Activated naive CD4-positive, alpha-beta T cell treated with Interleukin-2 at 50 U/mL for 16 hours (primary cell): Measurements from ENCODE around the gene MYT1.
"Not testable (repeated sequence)": the region's sequence is repeated elsewhere in the genome, so short reads cannot be mapped to it uniquely, and the experiment has no call there.

Source experiments
- DNase-seq: peaks from one replicate; pipeline ENCODE4 v3.0.0-alpha.2; 2020

The MYT1 gene

GRCh38 chr20:64164123-64164836 lies at the start of gene MYT1:
MYT1 (plus strand) TSS chr20:64164452; CDS start chr20:64198862, 34,410 bp downstream.
- no peak for DNase-seq

- DNase-seq = no peak
Measured at GRCh38 chr20:64115171-64115911, 48.9 kb upstream of the MYT1 start.

DNA sequence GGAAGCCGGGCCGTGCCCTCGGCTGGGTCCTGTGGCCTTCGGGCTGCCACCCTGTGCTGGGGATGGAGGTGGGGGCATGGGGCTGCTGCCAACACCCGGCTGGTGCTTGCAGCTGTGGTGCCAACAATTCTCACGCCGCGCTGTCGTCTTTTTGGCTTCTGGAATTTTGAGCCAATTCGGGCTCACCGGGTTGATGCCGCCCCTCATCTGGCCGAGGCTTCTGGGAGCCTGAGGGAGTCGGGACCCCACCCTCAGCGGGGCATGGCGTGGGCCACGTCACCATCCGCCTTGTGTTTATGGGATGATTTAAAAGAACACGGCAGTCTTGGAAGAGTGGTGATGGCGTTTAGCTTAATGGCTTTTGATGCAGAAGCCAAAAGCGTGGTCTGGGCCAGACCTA lies 48.2 kb upstream of the MYT1 start:
- no peak for DNase-seq

DNA sequence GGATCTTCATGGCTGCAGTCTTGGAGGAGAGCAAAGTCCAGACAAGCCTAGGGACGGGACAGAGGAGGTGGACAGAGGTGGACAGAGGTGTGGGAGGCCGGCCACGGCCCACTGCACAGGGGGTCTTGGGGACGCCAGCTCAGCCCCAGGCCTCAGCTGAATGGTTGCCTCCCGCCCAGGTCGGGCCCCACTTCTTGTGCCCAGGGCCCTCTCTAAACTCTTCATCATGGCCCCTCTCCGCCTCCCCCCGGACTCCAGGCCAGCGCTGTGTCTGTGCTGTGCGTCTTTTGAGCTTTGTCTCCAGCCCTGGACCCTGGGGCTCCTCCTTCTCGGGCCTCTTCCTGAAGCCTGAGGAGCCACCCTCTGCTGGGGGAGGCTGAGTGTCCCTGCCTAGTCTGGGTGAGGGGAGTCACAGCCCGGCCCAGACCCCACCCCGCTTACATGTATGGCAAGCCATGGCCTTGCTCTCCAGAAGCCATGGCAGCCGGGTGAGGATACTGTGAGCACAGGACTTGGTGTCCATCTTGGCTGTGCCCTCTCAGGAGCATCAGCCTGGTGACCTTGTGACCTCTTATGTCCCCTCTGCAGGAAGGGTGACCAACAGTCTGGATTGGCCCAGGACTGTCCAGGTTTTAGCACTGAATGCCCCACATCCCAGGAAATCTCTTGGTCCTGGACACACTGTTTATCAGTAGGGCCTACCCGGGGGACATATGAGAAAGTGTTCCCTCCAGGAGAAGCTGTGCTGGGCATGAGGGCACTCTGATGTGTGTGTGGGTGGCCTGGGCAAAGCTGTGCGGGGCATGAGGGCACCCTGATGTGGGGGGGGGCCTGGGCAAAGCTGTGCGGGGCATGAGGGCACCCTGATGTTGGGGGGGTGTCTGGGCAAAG lies 47.5 kb upstream of the MYT1 start:
- no peak for DNase-seq

DNA sequence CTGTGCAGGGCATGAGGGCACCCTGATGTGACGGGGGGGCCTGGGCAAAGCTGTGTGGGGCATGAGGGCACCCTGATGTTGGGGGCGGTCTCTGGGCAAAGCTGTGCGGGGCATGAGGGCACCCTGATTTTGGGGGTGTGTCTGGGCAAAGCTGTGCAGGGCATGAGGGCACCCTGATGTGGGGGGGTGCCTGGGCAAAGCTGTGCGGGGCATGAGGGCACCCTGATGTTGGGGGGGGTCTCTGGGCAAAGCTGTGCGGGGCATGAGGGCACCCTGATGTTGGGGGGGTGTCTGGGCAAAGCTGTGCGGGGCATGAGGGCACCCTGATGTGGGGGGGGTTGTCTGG lies 46.8 kb upstream of the MYT1 start:
- DNase-seq = not testable (repeated sequence)

DNA sequence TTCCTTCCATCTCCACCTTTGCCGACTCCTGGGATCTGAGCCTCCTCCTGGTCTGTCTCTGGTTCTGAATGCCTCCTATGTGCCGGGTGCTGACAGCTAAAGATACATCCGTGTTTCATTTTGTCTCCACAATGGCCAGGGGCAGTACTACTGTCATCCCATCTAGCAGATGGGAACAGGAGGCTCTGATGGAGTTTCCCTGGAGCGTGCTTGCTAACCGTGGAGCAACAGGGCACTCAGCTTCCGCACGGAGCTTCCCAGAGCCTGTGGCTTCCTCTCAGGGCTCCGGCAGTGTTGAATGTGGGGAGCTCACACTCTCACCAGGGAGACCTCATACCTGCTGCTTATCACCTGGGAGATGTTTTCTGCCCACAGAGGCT lies 45.0 kb upstream of the MYT1 start:
- DNase-seq = no peak

GRCh38 chr20:64119681-64120341 lies 44.4 kb upstream of the MYT1 start:
- no peak for DNase-seq

GRCh38 chr20:64121586-64121985 lies 42.7 kb upstream of the MYT1 start:
- DNase-seq = no peak

GRCh38 chr20:64122927-64123326 lies 41.3 kb upstream of the MYT1 start:
- not testable (repeated sequence) for DNase-seq

DNA sequence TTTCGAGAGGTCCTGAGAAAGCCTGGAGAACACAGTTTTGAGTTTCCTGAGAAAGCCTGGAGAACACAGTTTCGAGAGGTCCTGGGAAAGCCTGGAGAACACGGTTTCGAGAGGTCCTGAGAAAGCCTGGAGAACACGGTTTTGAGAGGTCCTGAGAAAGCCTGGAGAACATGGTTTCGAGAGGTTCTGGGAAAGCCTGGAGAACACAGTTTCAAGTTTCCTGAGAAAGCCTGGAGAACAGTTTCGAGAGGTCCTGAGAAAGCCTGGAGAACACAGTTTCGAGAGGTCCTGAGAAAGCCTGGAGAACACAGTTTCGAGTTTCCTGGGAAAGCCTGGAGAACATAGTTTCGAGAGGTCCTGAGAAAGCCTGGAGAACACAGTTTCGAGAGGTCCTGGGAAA lies 40.7 kb upstream of the MYT1 start:
- not testable (repeated sequence) for DNase-seq

DNA sequence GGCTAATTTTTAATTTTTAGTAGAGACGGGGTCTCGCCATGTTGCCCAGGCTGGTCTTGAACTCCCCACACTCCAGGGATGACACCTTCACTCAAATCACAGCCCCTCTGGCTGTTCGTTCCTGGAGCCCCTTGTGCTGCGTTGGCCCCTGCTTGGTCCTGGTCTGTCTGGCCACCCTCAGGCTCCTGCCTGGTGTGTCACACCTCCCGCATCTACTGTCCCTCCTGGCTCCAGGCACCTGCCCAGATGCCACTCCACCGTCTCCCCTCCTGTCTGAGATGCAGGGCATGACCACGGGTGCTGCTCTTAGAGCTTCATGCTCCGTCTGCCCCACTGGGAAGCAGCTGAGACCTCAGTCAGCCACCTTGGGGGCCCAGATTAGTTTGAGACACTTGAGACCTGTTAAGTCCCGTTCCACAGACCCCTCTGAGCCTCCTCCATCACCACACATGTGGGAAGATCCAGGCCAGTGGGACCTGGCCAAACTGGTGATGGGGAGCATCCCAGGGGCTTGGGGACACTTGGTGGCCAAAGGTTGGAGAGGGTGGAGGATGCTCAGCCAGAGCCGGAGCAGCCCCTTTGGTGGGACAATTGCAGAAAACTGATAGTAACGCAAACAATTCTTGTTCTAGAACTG lies 35.0 kb upstream of the MYT1 start:
- DNase-seq = no peak

DNA sequence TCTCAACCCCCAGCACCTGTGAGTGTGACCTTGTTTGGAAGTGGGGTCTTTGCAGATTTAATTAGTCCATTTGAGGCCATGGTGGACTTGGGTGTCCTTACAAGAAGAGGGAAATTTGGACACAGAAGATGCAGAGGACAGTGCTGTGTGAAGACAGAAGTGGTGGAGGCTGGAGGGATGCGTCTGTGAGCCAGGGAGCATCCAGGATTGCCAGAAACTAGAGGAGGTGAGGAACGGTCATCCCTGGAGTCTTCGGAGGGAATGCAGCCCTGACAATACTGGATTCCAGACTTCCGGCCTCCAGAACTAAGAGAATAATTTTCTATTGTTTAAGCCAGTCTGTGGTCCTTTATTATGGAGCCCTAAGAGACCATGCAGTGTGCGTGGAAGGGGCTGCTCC lies 34.0 kb upstream of the MYT1 start:
- DNase-seq = no peak

DNA sequence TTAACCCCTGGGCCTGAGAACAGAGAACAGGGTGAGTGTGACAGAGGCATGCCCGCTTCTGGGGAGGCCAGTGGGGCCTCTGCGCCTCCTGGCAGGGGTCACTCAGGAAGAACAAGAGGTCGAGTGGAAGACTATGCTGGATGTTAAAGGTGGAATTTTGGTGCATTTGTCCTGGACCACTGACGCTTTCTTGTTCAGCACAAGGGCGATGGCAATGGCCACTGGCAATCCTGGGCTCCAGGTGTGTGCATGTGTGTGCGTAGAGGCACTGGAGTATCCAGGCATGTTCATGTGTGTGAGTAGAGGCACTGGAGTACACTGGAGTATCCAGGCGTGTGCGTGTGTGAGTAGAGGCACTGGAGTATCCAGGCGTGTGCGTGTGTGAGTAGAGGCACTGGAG lies 33.4 kb upstream of the MYT1 start:
- DNase-seq = no peak

- DNase-seq = no peak
Measured at GRCh38 chr20:64131406-64131805, 32.8 kb upstream of the MYT1 start.

GRCh38 chr20:64133951-64134407 lies 30.3 kb upstream of the MYT1 start:
- no peak for DNase-seq

DNA sequence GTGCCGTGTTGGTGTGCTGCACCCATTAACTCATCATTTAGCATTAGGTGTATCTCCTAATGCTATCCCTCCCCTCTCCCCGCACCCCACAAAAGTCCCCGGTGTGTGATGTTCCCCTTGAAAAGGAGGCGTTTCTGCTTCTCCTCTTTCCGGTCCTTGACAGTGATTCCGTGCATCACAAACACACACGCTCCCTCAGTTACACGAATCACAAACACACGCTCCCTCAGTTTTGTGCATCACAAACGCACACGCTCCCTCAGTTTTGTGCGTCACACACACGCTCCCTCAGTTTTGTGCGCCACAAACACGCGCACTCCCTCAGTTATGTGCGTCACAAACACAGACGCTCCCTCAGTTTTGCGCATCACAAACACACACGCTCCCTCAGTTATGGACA lies 29.5 kb upstream of the MYT1 start:
- not testable (repeated sequence) for DNase-seq

- DNase-seq = no peak
Measured at GRCh38 chr20:64136004-64136710, 28.1 kb upstream of the MYT1 start.

- no peak for DNase-seq
Measured at GRCh38 chr20:64137598-64138031, 26.6 kb upstream of the MYT1 start.

GRCh38 chr20:64138276-64138815 lies 25.9 kb upstream of the MYT1 start:
- DNase-seq = no peak

DNA sequence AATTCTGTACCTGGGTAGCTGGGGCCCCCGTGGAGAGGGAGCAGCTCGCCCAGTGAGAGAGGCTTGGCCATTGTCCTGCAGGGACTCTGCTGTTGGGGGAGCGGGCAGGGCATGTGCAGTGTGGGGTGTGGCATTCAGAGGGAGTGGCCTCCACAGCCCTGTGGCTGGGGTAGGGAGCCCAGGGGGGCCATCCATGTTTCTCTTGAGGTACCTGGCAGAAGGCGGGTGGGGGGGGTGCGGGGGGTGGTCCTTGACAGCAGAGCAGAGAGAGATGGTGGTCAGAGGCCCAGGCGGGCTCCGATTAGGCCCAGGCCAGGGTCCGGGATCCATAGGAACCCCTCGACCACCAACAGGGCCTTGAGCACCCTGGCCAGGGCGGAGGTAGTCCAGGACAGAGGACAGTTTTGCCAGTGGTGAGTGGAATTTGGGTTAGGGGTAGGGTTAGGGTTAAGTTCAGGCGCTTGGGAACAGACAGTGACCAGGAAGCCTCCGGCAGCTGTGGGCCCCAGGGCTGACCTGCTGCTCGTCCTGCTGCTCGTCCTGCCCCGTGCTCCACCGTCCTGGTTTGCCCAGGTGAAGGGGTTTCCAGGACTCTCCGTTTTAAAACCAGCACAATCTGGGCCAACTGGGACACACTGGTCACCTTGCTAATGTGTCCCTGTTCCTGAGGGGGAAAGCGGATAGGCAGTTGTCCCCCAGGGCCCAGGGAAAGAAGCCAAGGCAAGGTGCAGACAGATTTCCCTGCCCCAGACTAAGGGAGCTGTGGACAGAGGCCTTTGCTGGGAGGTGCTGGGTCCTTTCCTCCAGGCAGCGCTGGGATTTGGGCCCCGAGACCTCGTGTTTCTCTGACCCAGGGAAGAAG lies 24.8 kb upstream of the MYT1 start:
- DNase-seq = no peak
